ENCODE data around the gene TAS2R38.

Gene TAS2R38

GRCh38 chr7:141975806-141976523, 2.4 kb upstream of the TAS2R38 start:
- DNase-seq = peak; percentile 70

GRCh38 chr7:141974831-141975230, 1.3 kb upstream of the TAS2R38 start:
- DNase-seq = no peak

- no peak for DNase-seq
Measured at GRCh38 chr7:141960687-141961422, 12.7 kb downstream of the TAS2R38 start.

GRCh38 chr7:141956084-141956483, 17.5 kb downstream of the TAS2R38 start:
- peak; percentile 40 for DNase-seq

- no peak for DNase-seq
Measured at GRCh38 chr7:141954334-141954733, 19.2 kb downstream of the TAS2R38 start.

- no peak for DNase-seq
Measured at GRCh38 chr7:141952461-141952860, 21.1 kb downstream of the TAS2R38 start.

GRCh38 chr7:141950806-141951205, 22.8 kb downstream of the TAS2R38 start:
- no peak for DNase-seq

GRCh38 chr7:141949911-141950310, 23.7 kb downstream of the TAS2R38 start:
- no peak for DNase-seq

GRCh38 chr7:141949451-141949850, 24.1 kb downstream of the TAS2R38 start:
- no peak for DNase-seq

GRCh38 chr7:141949021-141949420, 24.6 kb downstream of the TAS2R38 start:
- no peak for DNase-seq

GRCh38 chr7:141946796-141947195, 26.8 kb downstream of the TAS2R38 start, which contains the start of gene CLEC5A:
Gene CLEC5A (minus strand): TSS chr7:141946974. CDS start chr7:141946292, 682 bp downstream.
- DNase-seq = no peak

GRCh38 chr7:141945356-141945755, 28.2 kb downstream of the TAS2R38 start:
- DNase-seq = no peak

GRCh38 chr7:141944811-141945210, 28.8 kb downstream of the TAS2R38 start:
- no peak for DNase-seq

GRCh38 chr7:141943846-141944245, 29.7 kb downstream of the TAS2R38 start:
- DNase-seq = no peak

- DNase-seq = no peak
Measured at GRCh38 chr7:141941075-141941474, 32.5 kb downstream of the TAS2R38 start.

- no peak for DNase-seq
Measured at GRCh38 chr7:141930211-141930610, 43.4 kb downstream of the TAS2R38 start.

GRCh38 chr7:141928845-141929195, 44.8 kb downstream of the TAS2R38 start:
- no peak for DNase-seq

GRCh38 chr7:141928146-141928844, 45.3 kb downstream of the TAS2R38 start:
- DNase-seq = no peak
